ENCODE results near the gene USP19. TPM values are rescaled to one million over a fixed set of nuclear protein-coding genes. Genes with fewer than 3 reads are reported as not detected.
A peak's percentile ranks its signal among the peaks of the same experiment; 100 is the strongest.

USP19 gene
- total RNA-seq, 1 experiment from 2014 or later, result 66.3 TPM

GRCh38 chr3:49165771-49166751 is 45.4 kb upstream of the USP19 start, which contains the start of gene CCDC71:
TSS of gene CCDC71 (minus strand) at chr3:49166331. CDS start at chr3:49164208, 2,123 bp downstream.
- no peak within 1 kb of the TSS for H3T11ph ChIP-seq (ENCODE audit: low read length)
- no peaks in the 10 kb centered on the region for H4K20me1 ChIP-seq (ENCODE audit: control insufficient read depth, insufficient read depth, insufficient read length)
- H3K9me3 ChIP-seq (ENCODE audit: control insufficient read depth, low read depth, low read length), result no peaks in the 10 kb centered on the region
- peak; percentile 79 for DNase-seq
- peaks cover 28% of the 10 kb centered on the region for H3K27me3 Mint-ChIP-seq (ENCODE audit: low read depth)
- peaks cover 17 to 23% of the 10 kb centered on the region in 2 experiments for H3K4me1 Mint-ChIP-seq
- H3K18ac ChIP-seq (ENCODE audit: insufficient read length, low read depth, low read length), result peak within 1 kb of the TSS; percentile 79
- H3K27me3 ChIP-seq (ENCODE audit: insufficient read depth, low read length), result no peaks in the 10 kb centered on the region
- peak within 1 kb of the TSS; percentile 83 for H3K14ac ChIP-seq (ENCODE audit: insufficient read depth, low read length)
- no peak within 1 kb of the TSS for H2AFZ ChIP-seq (ENCODE audit: low read length)
- peak within 1 kb of the TSS; percentile 40 to 88 (median 65); a peak in 4 of 7 replicates for H3K27ac Mint-ChIP-seq
- H2BK12ac ChIP-seq (ENCODE audit: insufficient read length, low read depth, low read length), result no peak within 1 kb of the TSS
- H3K56ac ChIP-seq (ENCODE audit: insufficient read length, low read depth, low read length), result no peak within 1 kb of the TSS
- no peak within 1 kb of the TSS for H2BK120ac ChIP-seq (ENCODE audit: low read depth, low read length, poor library complexity, severe bottlenecking)
- peak within 1 kb of the TSS; percentile 86 for H3K4me2 ChIP-seq (ENCODE audit: insufficient read depth, insufficient read length, low read length)
- H2BK15ac ChIP-seq (ENCODE audit: low read depth, low read length), result 0 out of 2 replicates have a peak within 1 kb of the TSS, but pooled peaks have one; percentile 42
- H3K4me3 Mint-ChIP-seq, result peak within 1 kb of the TSS; percentile 92 to 95
- H3K79me1 ChIP-seq (ENCODE audit: insufficient read depth, low read depth, low read length, poor library complexity, severe bottlenecking), result no peaks in the 10 kb centered on the region
- peaks cover 15 to 18% (median 16%) of the 10 kb centered on the region in 3 experiments for H3K36me3 Mint-ChIP-seq (ENCODE audit: insufficient read depth in 1 of 3, low read depth in 3 of 3)
- no peaks in the 10 kb centered on the region; a peak in 1 of 5 replicates for H3K9me3 Mint-ChIP-seq
- H2BK5ac ChIP-seq (ENCODE audit: insufficient read length, low read length), result no peak within 1 kb of the TSS
- H3K4me1 ChIP-seq (ENCODE audit: insufficient read depth, low read length), result peaks cover 4% of the 10 kb centered on the region; the same call in 1 of the 2 replicates
- H3K4ac ChIP-seq (ENCODE audit: low read depth, low read length), result no peak within 1 kb of the TSS; the same call in 1 of the 2 replicates
- H3K23me2 ChIP-seq (ENCODE audit: insufficient read length, low read depth, low read length, poor library complexity, severe bottlenecking), result peaks cover 15% of the 10 kb centered on the region
- no peaks in the 10 kb centered on the region; the same call in 1 of the 2 replicates for H3K79me2 ChIP-seq (ENCODE audit: insufficient read depth, low read length)
- no peak within 1 kb of the TSS for H4K91ac ChIP-seq (ENCODE audit: insufficient read length, low read depth, low read length)
- no CpG with 5 or more reads among the region's 69 CpGs for WGBS (ENCODE audit: extremely low coverage, insufficient read length, low lambda C conversion rate)
- H4K5ac ChIP-seq (ENCODE audit: insufficient read length, low read depth, low read length), result peak within 1 kb of the TSS; percentile 6
- peak within 1 kb of the TSS; percentile 90 for H3K9ac ChIP-seq (ENCODE audit: extremely low read depth, insufficient read length, low read length)
- peak within 1 kb of the TSS; percentile 74 for H4K8ac ChIP-seq (replicated peaks; ENCODE audit: insufficient read length, low read depth, low read length)
- no peak within 1 kb of the TSS for H2AK5ac ChIP-seq (ENCODE audit: insufficient read length, low read length)
- H3K27ac ChIP-seq (ENCODE audit: insufficient read length, low read depth, low read length), result no peak within 1 kb of the TSS
- H3K23ac ChIP-seq (ENCODE audit: insufficient read length, low read depth, low read length), result no peak within 1 kb of the TSS
- H2BK20ac ChIP-seq (ENCODE audit: low read depth, low read length, poor library complexity, severe bottlenecking), result no peak within 1 kb of the TSS
- TF ChIP-seq, protein P1, sequence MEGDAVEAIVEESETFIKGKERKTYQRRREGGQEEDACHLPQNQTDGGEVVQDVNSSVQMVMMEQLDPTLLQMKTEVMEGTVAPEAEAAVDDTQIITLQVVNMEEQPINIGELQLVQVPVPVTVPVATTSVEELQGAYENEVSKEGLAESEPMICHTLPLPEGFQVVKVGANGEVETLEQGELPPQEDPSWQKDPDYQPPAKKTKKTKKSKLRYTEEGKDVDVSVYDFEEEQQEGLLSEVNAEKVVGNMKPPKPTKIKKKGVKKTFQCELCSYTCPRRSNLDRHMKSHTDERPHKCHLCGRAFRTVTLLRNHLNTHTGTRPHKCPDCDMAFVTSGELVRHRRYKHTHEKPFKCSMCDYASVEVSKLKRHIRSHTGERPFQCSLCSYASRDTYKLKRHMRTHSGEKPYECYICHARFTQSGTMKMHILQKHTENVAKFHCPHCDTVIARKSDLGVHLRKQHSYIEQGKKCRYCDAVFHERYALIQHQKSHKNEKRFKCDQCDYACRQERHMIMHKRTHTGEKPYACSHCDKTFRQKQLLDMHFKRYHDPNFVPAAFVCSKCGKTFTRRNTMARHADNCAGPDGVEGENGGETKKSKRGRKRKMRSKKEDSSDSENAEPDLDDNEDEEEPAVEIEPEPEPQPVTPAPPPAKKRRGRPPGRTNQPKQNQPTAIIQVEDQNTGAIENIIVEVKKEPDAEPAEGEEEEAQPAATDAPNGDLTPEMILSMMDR (conservative IDR thresholded peaks at IDR 0.05), result no peak
